OCI-LY3 (cell line): ENCODE measurements around the gene SLC35F4.

Source experiments
- H2AFZ ChIP-seq: fragments of 200-600, 300-600 bp; shearing (Covaris generic); 2 replicates; pipeline ENCODE4 v1.6.0; 2014; ENCODE audit warnings: antibody characterized with exemption, low read depth, low read length
- H3K27ac ChIP-seq: fragments of 200-600, 300-600 bp; sonication (generic); 2 replicates; pipeline ENCODE4 v1.5.1; 2014; ENCODE audit warnings: mild to moderate bottlenecking, low read length, moderate library complexity, mixed read lengths
- H3K27me3 ChIP-seq: fragments of 200-600, 300-600 bp; sonication (generic); 2 replicates; pipeline ENCODE4 v1.6.1; 2014; ENCODE audit warnings: low read depth, low read length, mixed read lengths
- H3K36me3 ChIP-seq: fragments of 200-600, 300-600 bp; sonication (generic); replicated peaks from 2 replicates; pipeline ENCODE3; 2014; ENCODE audit warnings: low read depth, low read length, mixed read lengths
- H3K4me1 ChIP-seq: fragments of 300-600, 200-600 bp; sonication (generic); 2 replicates; pipeline ENCODE4 v1.6.1; 2014; ENCODE audit warnings: low read length, mixed read lengths
- H3K4me2 ChIP-seq: fragments of 200-600, 300-600 bp; sonication (generic); 2 replicates; pipeline ENCODE4 v1.6.1; 2014; ENCODE audit warnings: low read length, mixed read lengths
- H3K4me3 ChIP-seq: fragments of 300-600, 200-600 bp; sonication (generic); 2 replicates; pipeline ENCODE4 v1.5.1; 2014; ENCODE audit warnings: antibody characterized with exemption, mild to moderate bottlenecking, low read length, moderate library complexity
- H3K79me2 ChIP-seq: fragments of 300-600, 200-600 bp; shearing (Covaris generic); 2 replicates; pipeline ENCODE4 v1.6.1; 2014; ENCODE audit warnings: mild to moderate bottlenecking, low read length, mixed read lengths
- H3K9ac ChIP-seq: fragments of 300-600, 200-600 bp; shearing (Covaris generic); 2 replicates; pipeline ENCODE4 v1.6.0; 2014; ENCODE audit warnings: mild to moderate bottlenecking, low read length, moderate library complexity
- H3K9me3 ChIP-seq: fragments of 200-600, 300-600 bp; shearing (Covaris generic); 2 replicates; pipeline ENCODE4 v1.6.1; 2014; ENCODE audit warnings: low read length, mixed read lengths; ENCODE audit not compliant: insufficient read depth
- H4K20me1 ChIP-seq: fragments of 200-600, 300-600 bp; sonication (generic); 2 replicates; pipeline ENCODE4 v1.6.1; 2016; ENCODE audit warnings: low read length, mixed read lengths; ENCODE audit not compliant: insufficient read depth
- CTCF ChIP-seq: fragments of 200-600, 300-600 bp; sonication (generic); IDR thresholded peaks from 2 replicates; pipeline ENCODE4 v1.5.1; 2014; ENCODE audit warnings: antibody characterized with exemption, low read length, low read depth
- EZH2phosphoT487 ChIP-seq: fragments of 200-600 bp; shearing (Covaris generic); IDR thresholded peaks from 2 replicates; pipeline ENCODE4 v1.6.1; 2018; ENCODE audit warnings: antibody characterized with exemption, mixed run types, low read depth

The SLC35F4 gene

GRCh38 chr14:57897144-57897748, 31.4 kb upstream of the SLC35F4 start:
- H3K4me3 ChIP-seq, result no peak overlapping the region
- no peaks in the 10 kb centered on the region for H3K79me2 ChIP-seq
- H3K4me1 ChIP-seq, result no peaks in the 10 kb centered on the region
- H3K9ac ChIP-seq, result no peak overlapping the region
- no peak overlapping the region for H3K4me2 ChIP-seq
- H3K36me3 ChIP-seq, result no peaks in the 10 kb centered on the region
- no peak overlapping the region for H2AFZ ChIP-seq
- no peaks in the 10 kb centered on the region for H3K9me3 ChIP-seq
- H3K27me3 ChIP-seq, result 0 out of 2 replicates have a peak, but pooled peaks cover 13% of the 10 kb centered on the region
- TF ChIP-seq CTCF (no peak), EZH2phosphoT487 (no peak)
- H4K20me1 ChIP-seq, result no peaks in the 10 kb centered on the region
- no peak overlapping the region for H3K27ac ChIP-seq

- Histone ChIP-seq H3K79me2 (no peaks in the 10 kb centered on the region), H3K36me3 (no peaks in the 10 kb centered on the region)
Observed at GRCh38 chr14:57889245-57889644, 23.4 kb upstream of the SLC35F4 start.

GRCh38 chr14:57884175-57884574, 18.3 kb upstream of the SLC35F4 start:
- TF ChIP-seq EZH2phosphoT487, result no peak
- no peak; the same call in 1 of the 2 replicates for TF ChIP-seq CTCF
- Histone ChIP-seq H3K79me2 (no peaks in the 10 kb centered on the region), H3K27ac (no peak overlapping the region), H4K20me1 (no peaks in the 10 kb centered on the region), H3K4me1 (no peaks in the 10 kb centered on the region), H3K4me2 (no peak overlapping the region), H3K36me3 (no peaks in the 10 kb centered on the region), H3K9me3 (no peaks in the 10 kb centered on the region), H3K4me3 (no peak overlapping the region), H2AFZ (no peak overlapping the region), H3K9ac (no peak overlapping the region), H3K27me3 (peaks cover 5% of the 10 kb centered on the region)

More at GRCh38 chr14:57889245-57889644, 23.4 kb upstream of the SLC35F4 start:
- Histone ChIP-seq H3K9ac (no peak overlapping the region), H3K27me3 (peaks cover 10% of the 10 kb centered on the region), H3K4me3 (no peak overlapping the region), H3K4me2 (no peak overlapping the region), H3K27ac (no peak overlapping the region), H2AFZ (no peak overlapping the region), H4K20me1 (no peaks in the 10 kb centered on the region), H3K4me1 (no peaks in the 10 kb centered on the region), H3K9me3 (no peaks in the 10 kb centered on the region)
- TF ChIP-seq CTCF (no peak), EZH2phosphoT487 (no peak)

- Histone ChIP-seq H3K9me3 (0 out of 2 replicates have a peak, but pooled peaks cover 3% of the 10 kb centered on the region), H3K79me2 (no peaks in the 10 kb centered on the region), H3K27me3 (peaks cover 3% of the 10 kb centered on the region), H3K4me2 (no peak overlapping the region), H3K36me3 (no peaks in the 10 kb centered on the region), H4K20me1 (no peaks in the 10 kb centered on the region), H3K9ac (no peak overlapping the region), H3K4me3 (no peak overlapping the region), H3K27ac (no peak overlapping the region), H2AFZ (no peak overlapping the region), H3K4me1 (no peaks in the 10 kb centered on the region)
- TF ChIP-seq CTCF (no peak), EZH2phosphoT487 (no peak)
Observed at GRCh38 chr14:57883061-57883460, 17.2 kb upstream of the SLC35F4 start.
